GM19372 (cell line): Measurements from ENCODE around the gene SH3RF3.
"Not testable (repeated sequence)": the region's sequence is repeated elsewhere in the genome, so short reads cannot be mapped to it uniquely, and the experiment has no call there.

Experiments
- ATAC-seq: cut with Tn5 transposase; IDR thresholded peaks from one replicate; pipeline ENCODE4 v1.9.1; 2021; ENCODE audit warnings: mild to moderate bottlenecking, low read depth, moderate library complexity; ENCODE audit not compliant: unreplicated experiment

SH3RF3 gene

GRCh38 chr2:109213646-109214433 lies 84.8 kb downstream of the SH3RF3 start:
- peak; percentile 56 for ATAC-seq

GRCh38 chr2:109214651-109215371 lies 85.8 kb downstream of the SH3RF3 start:
- no peak for ATAC-seq

- no peak for ATAC-seq
Measured at GRCh38 chr2:109215866-109216265, 86.9 kb downstream of the SH3RF3 start.

- no peak for ATAC-seq
Measured at GRCh38 chr2:109216332-109216731, 87.3 kb downstream of the SH3RF3 start.

- ATAC-seq, result no peak
Measured at GRCh38 chr2:109217362-109218086, 88.5 kb downstream of the SH3RF3 start.

- no peak for ATAC-seq
Measured at GRCh38 chr2:109218087-109218791, 89.2 kb downstream of the SH3RF3 start.

GRCh38 chr2:109218792-109219126 lies 89.8 kb downstream of the SH3RF3 start:
- no peak for ATAC-seq

- no peak for ATAC-seq
Measured at GRCh38 chr2:109220860-109221259, 91.9 kb downstream of the SH3RF3 start.

- ATAC-seq, result not testable (repeated sequence)
Measured at GRCh38 chr2:109221316-109221715, 92.3 kb downstream of the SH3RF3 start.

GRCh38 chr2:109222422-109222821 lies 93.4 kb downstream of the SH3RF3 start:
- no peak for ATAC-seq

GRCh38 chr2:109222825-109223471 lies 93.9 kb downstream of the SH3RF3 start:
- no peak for ATAC-seq

- no peak for ATAC-seq
Measured at GRCh38 chr2:109223490-109223889, 94.5 kb downstream of the SH3RF3 start.

- not testable (repeated sequence) for ATAC-seq
Measured at GRCh38 chr2:109224341-109224740, 95.3 kb downstream of the SH3RF3 start.

GRCh38 chr2:109225170-109225782 lies 96.3 kb downstream of the SH3RF3 start:
- ATAC-seq, result no peak

GRCh38 chr2:109226128-109226527 lies 97.1 kb downstream of the SH3RF3 start:
- ATAC-seq, result no peak

GRCh38 chr2:109226622-109227021 lies 97.6 kb downstream of the SH3RF3 start:
- ATAC-seq, result no peak

- no peak for ATAC-seq
Measured at GRCh38 chr2:109229094-109229675, 100.2 kb downstream of the SH3RF3 start.

GRCh38 chr2:109230941-109231420 lies 102.0 kb downstream of the SH3RF3 start:
- no peak for ATAC-seq

- ATAC-seq, result no peak
Measured at GRCh38 chr2:109231428-109231827, 102.4 kb downstream of the SH3RF3 start.
